ENCODE data around the gene KCNJ4. TPM values are rescaled to one million over a fixed set of nuclear protein-coding genes. Genes with fewer than 3 reads are reported as not detected.

KCNJ4 gene
- total RNA-seq, 1 experiment from 2014 or later: not detected

GRCh38 chr22:38456841-38457699 is 2.1 kb upstream of the KCNJ4 start:
- Mint-ChIP-seq H3K27me3 (ENCODE audit: unreplicated experiment) (peaks cover 97% of the 10 kb centered on the region), H3K27ac (ENCODE audit: unreplicated experiment) (no peak overlapping the region), H3K4me1 (ENCODE audit: low read depth, unreplicated experiment) (peaks cover 26% of the 10 kb centered on the region), H3K36me3 (ENCODE audit: insufficient read depth, unreplicated experiment) (peaks cover 15% of the 10 kb centered on the region), H3K4me3 (ENCODE audit: low read depth, unreplicated experiment) (peak overlapping the region; percentile 13), H3K9me3 (ENCODE audit: low read depth, unreplicated experiment) (no peaks in the 10 kb centered on the region)
- DNase-seq: no peak
- CTCF ChIA-PET: no interaction called here
- intact Hi-C loops (cut with micrococcal nuclease; ENCODE audit: unreplicated experiment): no loop called here
- BruUV-seq (replicated peaks): no TSS peak
- no peak for TF ChIP-seq CTCF (IDR thresholded peaks at IDR 0.05; ENCODE audit: unreplicated experiment)

GRCh38 chr22:38456272-38456835 is 1.4 kb upstream of the KCNJ4 start:
- Mint-ChIP-seq H3K36me3 (ENCODE audit: insufficient read depth, unreplicated experiment) (peaks cover 10% of the 10 kb centered on the region), H3K27me3 (ENCODE audit: unreplicated experiment) (peaks cover 97% of the 10 kb centered on the region), H3K27ac (ENCODE audit: unreplicated experiment) (no peak overlapping the region), H3K4me3 (ENCODE audit: low read depth, unreplicated experiment) (peak overlapping the region; percentile 13), H3K4me1 (ENCODE audit: low read depth, unreplicated experiment) (peaks cover 19% of the 10 kb centered on the region), H3K9me3 (ENCODE audit: low read depth, unreplicated experiment) (no peaks in the 10 kb centered on the region)
- no peak for DNase-seq
- no TSS peak for BruUV-seq (replicated peaks)
- intact Hi-C loops (cut with micrococcal nuclease; ENCODE audit: unreplicated experiment): no loop called here
- no peak for TF ChIP-seq CTCF (IDR thresholded peaks at IDR 0.05; ENCODE audit: unreplicated experiment)
- CTCF ChIA-PET: no interaction called here

- Mint-ChIP-seq H3K27ac (ENCODE audit: unreplicated experiment) (no peak overlapping the region), H3K4me3 (ENCODE audit: low read depth, unreplicated experiment) (peak overlapping the region; percentile 13), H3K36me3 (ENCODE audit: insufficient read depth, unreplicated experiment) (peaks cover 8% of the 10 kb centered on the region), H3K4me1 (ENCODE audit: low read depth, unreplicated experiment) (peaks cover 16% of the 10 kb centered on the region), H3K27me3 (ENCODE audit: unreplicated experiment) (peaks cover 97% of the 10 kb centered on the region), H3K9me3 (ENCODE audit: low read depth, unreplicated experiment) (no peaks in the 10 kb centered on the region)
- DNase-seq: peak; percentile 42
- intact Hi-C loops (cut with micrococcal nuclease; ENCODE audit: unreplicated experiment): no loop called here
- no peak for TF ChIP-seq CTCF (IDR thresholded peaks at IDR 0.05; ENCODE audit: unreplicated experiment)
- BruUV-seq (replicated peaks): no TSS peak
- CTCF ChIA-PET: no interaction called here
Observed at GRCh38 chr22:38455530-38456271, 702 bp upstream of the KCNJ4 start.

GRCh38 chr22:38454353-38455075 is 485 bp downstream of the KCNJ4 start:
- Mint-ChIP-seq H3K9me3 (ENCODE audit: low read depth, unreplicated experiment) (no peaks in the 10 kb centered on the region), H3K4me1 (ENCODE audit: low read depth, unreplicated experiment) (peaks cover 8% of the 10 kb centered on the region), H3K27me3 (ENCODE audit: unreplicated experiment) (peaks cover 97% of the 10 kb centered on the region), H3K4me3 (ENCODE audit: low read depth, unreplicated experiment) (peak overlapping the region; percentile 37), H3K36me3 (ENCODE audit: insufficient read depth, unreplicated experiment) (peaks cover 8% of the 10 kb centered on the region), H3K27ac (ENCODE audit: unreplicated experiment) (no peak overlapping the region)
- BruUV-seq (replicated peaks): no TSS peak
- peak; percentile 17 for DNase-seq
- intact Hi-C loops (cut with micrococcal nuclease; ENCODE audit: unreplicated experiment): no loop called here
- no peak for TF ChIP-seq CTCF (IDR thresholded peaks at IDR 0.05; ENCODE audit: unreplicated experiment)
- CTCF ChIA-PET: no interaction called here

All from Calu3 (cell line).